OCI-LY7 (cell line): Measurements from ENCODE around the gene NDUFA12.

ENCODE experiments used
- EZH2phosphoT487 ChIP-seq: fragments of 200-600 bp; sonication (generic); IDR thresholded peaks from 2 replicates; pipeline ENCODE4 v1.6.1; 2018; ENCODE audit warnings: low read depth, borderline replicate concordance, mild to moderate bottlenecking, mixed run types, antibody characterized with exemption, low read length, moderate library complexity, mixed read lengths
- TF ChIP-seq, protein P1 (sequence below): fragments of 200-600 bp; sonication (generic); conservative IDR thresholded peaks from 2 replicates; pipeline ENCODE4 v1.5.1; 2014; ENCODE audit warnings: mild to moderate bottlenecking, antibody characterized with exemption, low read length, moderate library complexity, mixed read lengths

DNA sequence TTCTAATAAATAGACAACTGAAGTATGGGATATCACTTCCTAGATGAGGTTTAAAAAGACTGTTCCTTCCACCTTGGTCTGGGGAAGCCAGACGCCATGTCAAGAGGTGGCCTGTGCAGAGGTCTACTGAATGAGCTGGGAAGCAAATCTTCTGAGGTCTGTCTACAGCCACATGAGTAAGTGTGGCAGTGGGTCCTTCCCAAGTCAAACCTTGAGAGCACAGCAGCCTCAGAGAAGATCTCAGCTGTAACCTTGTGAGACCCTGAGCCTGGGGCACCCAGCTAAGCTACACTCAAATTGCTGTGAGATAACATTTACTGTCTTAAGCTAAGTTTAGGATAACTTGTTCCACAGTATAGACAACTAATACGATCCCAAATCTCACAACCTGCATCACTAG is 20.2 kb downstream of the NDUFA12 start:
- TF ChIP-seq, protein P1, sequence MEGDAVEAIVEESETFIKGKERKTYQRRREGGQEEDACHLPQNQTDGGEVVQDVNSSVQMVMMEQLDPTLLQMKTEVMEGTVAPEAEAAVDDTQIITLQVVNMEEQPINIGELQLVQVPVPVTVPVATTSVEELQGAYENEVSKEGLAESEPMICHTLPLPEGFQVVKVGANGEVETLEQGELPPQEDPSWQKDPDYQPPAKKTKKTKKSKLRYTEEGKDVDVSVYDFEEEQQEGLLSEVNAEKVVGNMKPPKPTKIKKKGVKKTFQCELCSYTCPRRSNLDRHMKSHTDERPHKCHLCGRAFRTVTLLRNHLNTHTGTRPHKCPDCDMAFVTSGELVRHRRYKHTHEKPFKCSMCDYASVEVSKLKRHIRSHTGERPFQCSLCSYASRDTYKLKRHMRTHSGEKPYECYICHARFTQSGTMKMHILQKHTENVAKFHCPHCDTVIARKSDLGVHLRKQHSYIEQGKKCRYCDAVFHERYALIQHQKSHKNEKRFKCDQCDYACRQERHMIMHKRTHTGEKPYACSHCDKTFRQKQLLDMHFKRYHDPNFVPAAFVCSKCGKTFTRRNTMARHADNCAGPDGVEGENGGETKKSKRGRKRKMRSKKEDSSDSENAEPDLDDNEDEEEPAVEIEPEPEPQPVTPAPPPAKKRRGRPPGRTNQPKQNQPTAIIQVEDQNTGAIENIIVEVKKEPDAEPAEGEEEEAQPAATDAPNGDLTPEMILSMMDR: no peak
- TF ChIP-seq EZH2phosphoT487: no peak
